Diencephalon (tissue), 1 donor: ENCODE results near the gene GLI3. TPM values are rescaled to one million over a fixed set of nuclear protein-coding genes. Genes with fewer than 3 reads are reported as not detected.

Source experiments
- small RNA-seq: library from RNA; depleted of rRNA; stranded (forward); fragments of <200 nt; gene quantifications from one replicate; pipeline ENCODE3, GENCODE V24; 2014
- total RNA-seq: library from RNA; depleted of rRNA; stranded (reverse); fragments of >200 nt; gene quantifications from one replicate; pipeline ENCODE4 v1.2.3, GENCODE V29; 2014

The GLI3 gene
- total RNA-seq = 5.1 TPM

DNA sequence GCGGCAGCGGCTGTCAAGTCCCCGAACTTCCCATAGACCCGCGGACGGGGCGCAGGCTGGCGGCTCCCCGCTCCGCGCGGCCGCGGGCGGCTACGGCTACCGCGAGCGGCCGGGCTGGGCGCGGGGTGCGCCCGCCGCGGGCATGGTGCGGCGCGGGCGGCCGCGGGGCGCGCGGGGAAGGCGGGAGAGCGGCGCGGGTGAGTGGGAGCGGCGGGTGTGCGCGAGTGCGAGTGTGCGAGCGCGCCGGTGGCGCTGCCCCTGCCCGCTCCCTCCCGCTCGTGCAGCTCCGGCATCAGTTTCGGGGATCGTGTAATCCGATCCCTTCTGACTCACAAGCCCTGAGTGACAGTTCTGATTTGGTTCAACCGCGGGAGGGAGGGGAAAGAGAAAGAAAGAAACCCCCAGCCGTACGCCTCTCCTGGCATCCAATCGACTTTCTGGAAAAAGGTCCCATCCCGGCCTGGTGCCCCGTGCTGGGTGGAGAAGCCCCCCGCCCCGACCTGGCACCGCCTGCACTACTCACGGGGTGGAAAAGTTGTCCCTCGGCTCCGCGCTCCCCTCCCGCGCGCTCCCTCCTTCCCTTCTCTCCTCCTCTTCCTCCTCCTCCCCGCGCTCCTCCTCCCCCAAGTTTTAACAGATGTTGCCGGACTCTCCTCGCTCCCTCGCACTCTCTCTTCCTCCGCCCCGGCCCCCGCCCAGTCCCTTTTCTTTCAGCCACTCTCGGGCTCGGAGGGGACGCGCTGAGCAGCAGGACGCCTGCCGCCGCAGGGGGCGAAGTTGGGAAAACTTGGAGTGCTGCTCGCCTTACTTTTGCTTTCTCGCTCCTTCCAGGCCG is at the start of gene GLI3:
Gene GLI3 (minus strand): TSS at position 234 of the 835 bp plus-strand sequence. CDS start 13,956 bp downstream, outside the sequence.

Small RNAs within 50 kb of the gene (small RNA-seq; reads per million reads assigned to genes)
- not detected for gene HMGN2P30
